Fibroblast of skin of left quadriceps (primary cell): ENCODE measurements around the gene CETN1.

Experiments
- DNase-seq, 2 experiments: peaks; one replicate each; pipeline ENCODE4 v3.0.0-alpha.2; 2013; ENCODE audit warnings: low read depth in 2 of 2

The CETN1 gene

DNA sequence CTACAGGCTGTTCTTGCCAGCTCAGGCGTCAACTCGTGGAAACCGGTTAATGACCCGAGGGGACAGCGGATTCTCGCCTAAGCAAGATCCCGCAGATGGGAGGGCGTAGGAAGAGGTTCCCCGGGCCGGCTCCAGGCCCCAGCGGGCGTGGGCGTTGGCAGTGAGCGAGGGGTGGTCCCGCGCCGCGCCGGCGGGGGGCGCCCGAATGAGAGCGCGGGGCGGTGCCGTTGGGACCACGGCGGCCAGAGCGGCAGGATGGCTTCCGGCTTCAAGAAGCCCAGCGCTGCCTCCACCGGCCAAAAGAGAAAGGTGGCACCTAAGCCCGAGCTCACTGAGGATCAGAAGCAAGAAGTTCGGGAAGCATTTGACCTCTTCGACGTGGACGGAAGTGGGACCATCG is at the start of gene CETN1:
TSS of gene CETN1 (plus strand) at position 227 of the 400 bp plus-strand sequence. CDS start at position 256, 29 bp downstream.
- no peak for DNase-seq

DNA sequence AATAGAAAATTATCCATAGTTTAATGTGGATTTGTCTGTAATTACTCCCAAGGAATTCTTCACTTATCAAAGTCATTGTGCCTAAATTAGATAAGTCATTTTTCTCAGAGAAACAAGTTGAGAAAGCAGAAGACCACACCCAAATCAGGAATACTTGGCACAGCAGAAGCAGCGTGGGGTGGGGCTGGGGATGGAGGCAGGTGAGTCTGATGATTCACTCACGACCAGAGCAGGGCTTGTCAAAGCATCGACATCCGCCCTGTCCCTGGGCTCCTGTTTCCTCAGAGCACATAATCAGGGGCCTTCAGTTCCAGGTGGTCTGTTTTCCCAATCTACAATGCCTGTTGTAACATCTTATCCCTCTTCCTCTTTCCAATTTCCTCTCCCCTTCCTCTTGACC is 48.2 kb upstream of the CETN1 start:
- no peak for DNase-seq

GRCh38 chr18:532632-533031 is 47.5 kb upstream of the CETN1 start:
- DNase-seq = no peak

GRCh38 chr18:533995-534601 is 46.1 kb upstream of the CETN1 start:
- DNase-seq = no peak

DNA sequence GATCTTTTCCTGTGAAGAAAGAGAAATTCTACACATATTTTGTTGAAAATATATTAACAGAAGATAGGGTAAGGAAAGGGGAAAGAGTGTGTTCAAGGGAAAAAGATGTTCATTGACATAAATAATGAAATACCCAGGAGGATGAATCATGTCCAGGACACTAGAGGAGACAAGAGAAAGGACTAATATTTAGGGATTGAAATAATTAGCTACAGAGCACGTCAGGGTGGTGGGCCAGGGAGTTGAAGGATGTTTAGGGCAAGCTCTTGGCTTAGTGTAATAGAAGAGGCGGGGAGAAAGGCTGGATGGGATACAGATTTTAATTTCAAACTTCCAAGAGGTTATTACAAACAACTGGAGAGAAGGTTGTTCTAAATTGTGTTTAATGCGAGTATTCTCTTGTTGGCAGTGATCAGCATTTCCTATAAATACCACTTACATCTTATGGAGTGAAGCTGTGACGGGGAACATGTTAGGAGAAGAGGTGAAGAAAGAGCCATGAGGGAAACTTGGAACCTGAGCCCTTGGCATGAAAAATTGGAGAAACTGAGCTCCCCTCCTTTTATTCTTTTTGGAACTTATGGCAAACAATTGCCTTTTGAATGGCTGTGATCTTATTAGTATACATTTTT is 36.6 kb upstream of the CETN1 start:
- DNase-seq = peak in 1 of 2 experiments; percentile 46

GRCh38 chr18:549967-550366 is 30.2 kb upstream of the CETN1 start:
- DNase-seq = no peak

- DNase-seq = no peak
These were observed 28.6 kb upstream of the CETN1 start for GRCh38 chr18:551404-552061.

GRCh38 chr18:555705-556457 is 24.3 kb upstream of the CETN1 start:
- no peak for DNase-seq

GRCh38 chr18:564708-565561 is 15.2 kb upstream of the CETN1 start:
- DNase-seq = no peak

DNA sequence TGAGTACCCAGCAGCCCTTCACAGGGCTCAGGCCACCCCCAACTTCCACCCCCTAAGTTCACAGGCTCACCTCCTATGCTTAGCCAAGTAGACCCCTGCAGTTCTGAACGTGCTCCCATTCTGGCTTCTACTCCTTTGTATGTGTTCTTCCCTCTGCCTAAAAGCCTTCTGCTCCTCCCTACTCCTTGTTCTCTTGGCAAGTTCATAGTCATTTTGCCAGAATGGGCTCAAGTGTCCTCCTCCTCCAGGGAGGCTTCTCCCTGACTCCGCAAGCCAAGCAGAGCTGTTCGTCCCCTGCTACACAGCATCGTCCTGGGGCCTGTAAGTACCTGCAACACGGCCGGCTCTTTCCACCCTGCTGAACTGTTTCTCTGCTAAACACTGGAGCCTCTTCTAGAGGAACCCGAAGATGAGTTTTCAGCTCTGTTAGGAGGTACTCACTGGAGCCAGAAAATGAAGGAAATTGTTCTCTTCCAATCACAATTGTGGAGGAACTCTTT is 14.6 kb upstream of the CETN1 start:
- DNase-seq = no peak

DNA sequence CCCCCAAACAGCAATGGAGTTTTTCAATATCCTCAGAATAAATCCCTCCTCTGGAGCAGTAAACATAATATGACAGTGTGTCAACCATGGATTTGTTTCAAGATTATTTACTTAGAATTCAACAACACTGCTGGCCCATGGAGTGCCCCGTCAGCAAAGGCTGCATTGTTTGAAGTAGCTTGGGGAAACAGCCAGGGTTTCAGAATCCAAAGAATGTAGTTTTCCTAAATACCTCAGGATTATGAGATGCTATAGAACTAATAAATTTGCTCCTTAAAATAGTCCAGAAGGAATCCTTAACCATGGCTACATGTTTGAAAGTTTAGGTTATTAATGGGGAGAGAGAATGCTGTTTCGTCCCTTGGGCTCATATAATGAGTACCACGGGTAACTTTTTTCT is 13.1 kb upstream of the CETN1 start:
- DNase-seq = peak; percentile 72 to 76

DNA sequence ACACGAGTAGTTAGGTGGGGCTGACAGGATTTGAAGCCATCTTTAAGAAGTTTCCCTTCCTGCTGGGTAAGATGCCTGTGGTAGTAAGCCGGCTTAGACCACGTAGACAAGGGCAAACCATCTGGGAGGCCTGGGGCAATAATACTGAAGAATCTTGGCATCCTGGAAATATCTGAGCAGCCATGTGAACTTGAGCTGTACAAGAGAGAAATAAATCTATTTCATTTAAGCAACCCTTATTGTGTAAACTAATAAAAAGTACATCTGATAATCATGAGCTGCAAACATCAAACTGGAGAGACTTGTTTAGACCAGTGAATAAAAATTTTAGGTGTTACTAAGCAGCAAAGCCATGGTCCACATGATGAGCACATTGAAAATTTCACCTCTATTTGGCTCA is 11.4 kb upstream of the CETN1 start:
- no peak for DNase-seq

DNA sequence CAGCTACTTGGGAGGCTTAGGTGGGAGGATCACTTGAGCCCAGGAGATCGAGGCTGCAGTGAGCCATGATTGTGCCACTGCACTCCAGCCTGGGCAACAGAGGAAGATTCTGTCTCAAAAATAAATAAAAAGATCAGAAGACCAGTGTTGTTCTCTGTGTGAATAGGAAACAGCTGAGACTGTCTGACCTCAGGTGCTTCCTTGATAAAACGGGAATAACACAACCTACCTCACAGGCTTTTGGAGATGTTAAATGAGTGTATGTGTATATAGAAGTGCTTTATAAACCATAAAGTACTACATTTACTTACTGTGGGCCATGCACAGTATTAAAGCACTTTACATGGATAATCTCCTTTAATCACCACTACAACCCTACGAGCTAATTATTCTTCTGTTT is 9.9 kb upstream of the CETN1 start:
- no peak for DNase-seq

DNA sequence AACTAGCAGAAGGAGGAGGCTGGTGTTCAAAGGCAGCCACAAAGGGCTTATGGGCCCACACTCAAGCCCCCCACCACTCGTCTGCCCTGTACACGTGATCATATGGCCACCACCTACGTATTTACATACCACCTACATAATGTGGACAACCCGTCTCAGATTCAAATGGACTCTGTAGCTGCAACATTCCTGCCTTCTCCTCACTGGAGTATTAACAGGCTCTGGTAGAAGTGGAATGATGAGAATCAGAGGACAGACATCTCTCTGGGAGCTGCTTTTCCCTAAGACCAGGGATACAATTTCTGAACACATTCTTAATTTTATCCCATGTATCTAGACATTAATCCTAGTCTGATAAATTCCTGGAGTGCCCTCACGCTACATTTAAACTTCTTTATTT is 9.5 kb upstream of the CETN1 start:
- DNase-seq = no peak

DNA sequence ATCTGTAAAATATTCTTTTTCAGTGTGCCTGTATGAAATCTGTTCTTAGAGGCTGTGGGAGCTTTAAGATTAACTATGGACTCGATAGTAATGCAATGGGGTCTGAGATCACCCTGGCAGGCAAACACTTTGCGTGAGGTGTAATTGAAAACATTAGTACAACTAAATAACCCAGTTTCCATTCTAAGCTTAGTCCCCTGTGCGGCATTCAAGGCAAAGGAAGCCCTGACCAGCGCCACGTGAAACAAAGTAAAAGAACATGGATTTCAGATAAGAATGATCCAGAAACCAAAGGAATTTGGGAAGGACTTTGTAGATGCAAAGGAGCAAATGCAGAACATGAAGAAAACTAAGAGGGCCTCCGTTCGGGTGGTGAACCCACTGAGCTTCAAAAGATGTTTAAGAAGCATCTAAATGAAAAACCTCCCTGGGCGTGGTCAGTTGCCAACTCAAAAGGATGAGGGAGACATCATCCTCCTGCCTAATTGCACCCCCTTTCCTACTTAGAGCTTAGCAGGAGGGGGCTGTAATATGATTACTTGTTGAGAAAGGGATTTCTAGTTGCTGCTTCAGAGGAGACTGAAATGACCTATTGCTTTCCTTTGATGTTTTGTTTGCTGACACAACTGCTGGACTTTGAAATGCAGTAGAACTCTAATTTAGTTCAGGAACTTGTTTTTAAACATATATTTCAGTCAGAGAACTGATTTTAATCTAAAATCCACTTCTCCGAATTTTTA is 7.9 kb upstream of the CETN1 start:
- DNase-seq = no peak

DNA sequence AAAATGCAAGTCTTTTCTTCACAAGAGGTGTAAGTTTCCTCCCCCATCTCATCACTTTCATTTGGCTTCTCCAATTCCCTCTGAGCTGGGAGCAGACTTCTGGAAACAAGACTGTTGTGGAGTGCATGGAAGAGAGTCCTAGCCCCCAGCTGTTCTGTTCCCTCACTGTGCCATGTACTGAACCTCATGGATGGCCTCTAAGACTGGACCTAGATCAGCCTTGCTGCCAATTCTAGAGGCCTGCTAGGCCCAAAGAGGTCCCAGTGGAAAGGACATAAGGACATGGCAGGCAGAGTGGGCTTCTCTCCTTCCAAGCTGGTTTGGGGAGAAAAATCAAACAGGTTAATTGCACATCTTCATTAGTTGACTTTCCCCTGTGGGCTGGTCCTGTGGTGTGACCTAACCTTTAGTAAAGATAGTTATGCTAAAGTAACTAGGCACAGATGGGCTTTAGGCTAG is 7.3 kb upstream of the CETN1 start:
- no peak for DNase-seq

GRCh38 chr18:573385-573784 is 6.8 kb upstream of the CETN1 start:
- no peak for DNase-seq

GRCh38 chr18:574149-574860 is 5.9 kb upstream of the CETN1 start:
- no peak for DNase-seq

DNA sequence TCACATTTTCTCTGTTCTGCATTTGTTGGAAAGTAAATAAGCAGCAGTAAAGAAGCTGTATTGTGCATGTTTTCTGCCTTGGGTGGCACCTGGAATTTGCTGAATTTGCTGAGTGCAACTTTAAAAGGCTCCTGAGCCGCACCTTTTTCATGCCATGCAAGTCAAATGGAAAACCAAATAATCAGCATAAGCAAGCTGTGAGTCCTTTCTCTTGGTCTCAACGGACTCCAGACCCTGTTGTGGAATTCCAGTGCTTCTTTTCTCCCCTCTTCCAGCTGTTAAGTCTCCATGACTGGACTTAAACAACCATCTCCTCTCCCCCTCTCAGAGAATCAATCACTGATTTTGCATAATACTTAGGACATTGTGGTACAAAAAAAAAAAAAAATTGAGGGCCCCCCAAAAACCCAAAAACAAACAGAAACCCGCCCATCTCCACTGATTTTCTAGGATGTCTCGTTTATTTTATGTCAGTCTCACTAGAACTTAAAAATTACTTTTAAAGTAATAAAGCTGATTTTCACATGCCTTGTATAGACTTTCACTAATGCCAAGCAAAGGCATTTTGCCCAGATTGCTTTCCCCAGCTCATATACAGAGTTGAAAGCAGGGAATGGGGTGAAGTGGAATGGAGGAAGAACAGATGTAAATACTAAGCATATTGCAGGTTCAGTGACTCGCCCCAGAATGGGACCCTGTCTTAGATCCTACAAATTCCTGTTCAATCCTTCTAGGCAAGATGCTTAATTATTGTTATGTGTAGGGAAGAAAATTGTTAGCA is 5.1 kb upstream of the CETN1 start:
- DNase-seq = no peak
